GM23338 (cell line): Measurements from ENCODE around the gene BPIFB2.

ENCODE experiments used
- CREB1 ChIP-seq: fragments of 250-450 bp; sonication (Bioruptor Pico); IDR thresholded peaks from 2 replicates; pipeline ENCODE4 v1.5.0; 2020; ENCODE audit warnings: low read depth, mild to moderate bottlenecking, moderate library complexity
- CTCF ChIP-seq, 2 experiments: fragments of 200-600 bp in 1 of 2; sonication (generic) in 1 of 2; conservative IDR thresholded peaks; 2 replicates each; pipeline versions ENCODE4 v1.5.1 to v1.6.1; 2016 to 2017; ENCODE audit warnings: antibody characterized with exemption in 2 of 2, low read depth in 2 of 2, mild to moderate bottlenecking in 2 of 2, moderate library complexity in 1 of 2
- ETS1 ChIP-seq: IDR thresholded peaks from 2 replicates; pipeline ENCODE4 v1.6.1; 2016; ENCODE audit warnings: antibody characterized with exemption
- EZH2 ChIP-seq: fragments of 200-600 bp; sonication (generic); IDR thresholded peaks from one replicate; pipeline ENCODE4 v1.8.0; 2017; ENCODE audit warnings: antibody characterized with exemption, mild to moderate bottlenecking, low read depth; ENCODE audit not compliant: unreplicated experiment
- EZH2phosphoT487 ChIP-seq: fragments of 200-600 bp; sonication (generic); IDR thresholded peaks from one replicate; pipeline ENCODE4 v1.8.1; 2018; ENCODE audit warnings: antibody characterized with exemption; ENCODE audit not compliant: unreplicated experiment
- JUNB ChIP-seq: IDR thresholded peaks from one replicate; pipeline ENCODE4 v1.6.1; 2016; ENCODE audit warnings: antibody characterized with exemption; ENCODE audit not compliant: unreplicated experiment
- NANOG ChIP-seq: IDR thresholded peaks from 2 replicates; pipeline ENCODE4 v1.6.1; 2016; ENCODE audit warnings: antibody characterized with exemption, borderline replicate concordance
- POLR2AphosphoS5 ChIP-seq: IDR thresholded peaks from 2 replicates; pipeline ENCODE4 v1.6.1; 2016; ENCODE audit warnings: antibody characterized with exemption, low read depth
- REST ChIP-seq: IDR thresholded peaks from one replicate; pipeline ENCODE4 v1.6.1; 2018; ENCODE audit warnings: antibody characterized with exemption; ENCODE audit not compliant: unreplicated experiment
- STAT1 ChIP-seq: IDR thresholded peaks from one replicate; pipeline ENCODE4 v1.6.1; 2016; ENCODE audit warnings: antibody characterized with exemption; ENCODE audit not compliant: unreplicated experiment

GRCh38 chr20:32984631-32985354 is 22.7 kb upstream of the BPIFB2 start:
- TF ChIP-seq EZH2 (no peak), POLR2AphosphoS5 (no peak), CTCF (conservative IDR thresholded peaks at IDR 0.05; ENCODE audit: low read depth in 2 of 2) (no peak), REST (no peak), EZH2phosphoT487 (no peak), NANOG (no peak), STAT1 (no peak), JUNB (no peak), CREB1 (CRISPR knock-in tag) (no peak), ETS1 (no peak)
